GM23338 (cell line): Measurements from ENCODE around the gene BCOR. TPM values are rescaled to one million over a fixed set of nuclear protein-coding genes. Genes with fewer than 3 reads are reported as not detected.

ENCODE experiments used
- ATAC-seq: fragments of 200-7000 bp; cut with Tn5 transposase; 3 replicates; pipeline ENCODE4 v1.9.1; 2020
- DNase-seq: peaks from one replicate; pipeline ENCODE4 v3.0.0-alpha.2; 2015; ENCODE audit warnings: low spot score
- H2AFZ ChIP-seq: fragments of 200-600 bp; sonication (generic); 2 replicates; pipeline ENCODE4 v1.8.0; 2016; ENCODE audit warnings: antibody characterized with exemption, mild to moderate bottlenecking, moderate library complexity
- H3F3A ChIP-seq: fragments of 200-600 bp; sonication (generic); replicated peaks from 2 replicates; pipeline ENCODE4 v1.8.0; 2017; ENCODE audit warnings: antibody characterized with exemption, mixed run types, low read depth
- H3K27ac ChIP-seq: fragments of 200-600 bp; sonication (generic); 2 replicates; pipeline ENCODE4 v1.6.1; 2016; ENCODE audit warnings: low read depth
- H3K27me3 ChIP-seq: fragments of 200-600 bp; sonication (generic); 2 replicates; pipeline ENCODE4 v1.8.0; 2016; ENCODE audit warnings: mild to moderate bottlenecking, mixed run types, moderate library complexity; ENCODE audit not compliant: insufficient read depth
- H3K36me3 ChIP-seq: fragments of 200-600 bp; sonication (generic); 2 replicates; pipeline ENCODE4 v1.8.0; 2016; ENCODE audit warnings: mild to moderate bottlenecking; ENCODE audit not compliant: insufficient read depth
- H3K4me1 ChIP-seq: fragments of 200-600 bp; sonication (generic); 2 replicates; pipeline ENCODE4 v1.8.0; 2016; ENCODE audit warnings: mild to moderate bottlenecking, moderate library complexity; ENCODE audit not compliant: insufficient read depth
- H3K4me2 ChIP-seq: fragments of 200-600 bp; sonication (generic); 2 replicates; pipeline ENCODE4 v1.7.1; 2017; ENCODE audit warnings: mixed run types
- H3K4me3 ChIP-seq: fragments of 200-600 bp; sonication (generic); 2 replicates; pipeline ENCODE4 v1.6.1; 2016; ENCODE audit warnings: mixed run types
- H3K79me2 ChIP-seq: fragments of 200-600 bp; sonication (generic); replicated peaks from 2 replicates; pipeline ENCODE4 v1.8.0; 2017; ENCODE audit warnings: mild to moderate bottlenecking; ENCODE audit not compliant: insufficient read depth
- H3K9me2 ChIP-seq: fragments of 200-600 bp; sonication (generic); 2 replicates; pipeline ENCODE4 v1.8.0; 2017; ENCODE audit not compliant: insufficient read depth
- H4K20me1 ChIP-seq: fragments of 200-600 bp; sonication (generic); replicated peaks from 2 replicates; pipeline ENCODE4 v1.8.0; 2017; ENCODE audit warnings: mild to moderate bottlenecking; ENCODE audit not compliant: insufficient read depth
- H3K27ac Mint-ChIP-seq: 2 replicates; pipeline ENCODE4 v1.8.0; 2020; ENCODE audit warnings: inconsistent platforms, mild to moderate bottlenecking, moderate library complexity, mixed read lengths
- H3K27me3 Mint-ChIP-seq: 3 replicates; pipeline ENCODE4 v1.8.0; 2022; ENCODE audit warnings: low read depth, mild to moderate bottlenecking, moderate library complexity, mixed read lengths, inconsistent platforms; ENCODE audit not compliant: insufficient read depth, poor library complexity
- H3K36me3 Mint-ChIP-seq: 3 replicates; pipeline ENCODE4 v1.8.0; 2021; ENCODE audit warnings: low read depth, mild to moderate bottlenecking, inconsistent platforms, moderate library complexity, mixed read lengths
- H3K4me1 Mint-ChIP-seq: 3 replicates; pipeline ENCODE4 v1.8.0; 2020; ENCODE audit warnings: mild to moderate bottlenecking, inconsistent platforms, mixed read lengths
- H3K4me3 Mint-ChIP-seq: 3 replicates; pipeline ENCODE4 v1.8.0; 2021; ENCODE audit warnings: moderate library complexity, mild to moderate bottlenecking, inconsistent platforms, mixed read lengths
- H3K9me3 Mint-ChIP-seq: 3 replicates; pipeline ENCODE4 v1.8.0; 2020; ENCODE audit warnings: moderate library complexity, mild to moderate bottlenecking, inconsistent platforms, mixed read lengths
- EZH2 ChIP-seq: fragments of 200-600 bp; sonication (generic); IDR thresholded peaks from one replicate; pipeline ENCODE4 v1.8.0; 2017; ENCODE audit warnings: antibody characterized with exemption, mild to moderate bottlenecking, low read depth; ENCODE audit not compliant: unreplicated experiment
- EZH2phosphoT487 ChIP-seq: fragments of 200-600 bp; sonication (generic); IDR thresholded peaks from one replicate; pipeline ENCODE4 v1.8.1; 2018; ENCODE audit warnings: antibody characterized with exemption; ENCODE audit not compliant: unreplicated experiment
- JUNB ChIP-seq: IDR thresholded peaks from one replicate; pipeline ENCODE4 v1.6.1; 2016; ENCODE audit warnings: antibody characterized with exemption; ENCODE audit not compliant: unreplicated experiment
- NANOG ChIP-seq: IDR thresholded peaks from 2 replicates; pipeline ENCODE4 v1.6.1; 2016; ENCODE audit warnings: antibody characterized with exemption, borderline replicate concordance
- POLR2AphosphoS5 ChIP-seq: IDR thresholded peaks from 2 replicates; pipeline ENCODE4 v1.6.1; 2016; ENCODE audit warnings: antibody characterized with exemption, low read depth
- STAT1 ChIP-seq: IDR thresholded peaks from one replicate; pipeline ENCODE4 v1.6.1; 2016; ENCODE audit warnings: antibody characterized with exemption; ENCODE audit not compliant: unreplicated experiment
- ZNF114 ChIP-seq: fragments of 250-450 bp; sonication (Bioruptor Pico); IDR thresholded peaks from 2 replicates; pipeline ENCODE4 v1.5.0; 2020; ENCODE audit warnings: mild to moderate bottlenecking, moderate library complexity
- ZNF331 ChIP-seq: fragments of 250-450 bp; sonication (Bioruptor Pico); IDR thresholded peaks from 2 replicates; pipeline ENCODE4 v1.5.0; 2020; ENCODE audit warnings: low read depth, mild to moderate bottlenecking, moderate library complexity
- polyA plus RNA-seq: library from polyadenylated mRNA; unstranded; fragments of >200 nt; fragmentation: Nextera tagmentation; extraction: Ambion mirVana; gene quantifications from 2 replicates; pipeline ENCODE4 v1.2.1, GENCODE V29; 2016
- total RNA-seq: library from RNA; depleted of rRNA; stranded (reverse); fragments of >200 nt; shearing (Covaris generic); gene quantifications from 2 replicates; pipeline ENCODE4 v1.2.3, GENCODE V29; 2014
- TF ChIP-seq, protein P1 (sequence below): fragments of 250-450 bp; sonication (Bioruptor Pico); IDR thresholded peaks from 2 replicates; pipeline ENCODE4 v1.5.0; 2020; ENCODE audit warnings: mild to moderate bottlenecking, moderate library complexity
- TF ChIP-seq, protein P2 (sequence below): IDR thresholded peaks from one replicate; pipeline ENCODE4 v1.6.1; 2018; ENCODE audit warnings: antibody characterized with exemption; ENCODE audit not compliant: unreplicated experiment

Gene BCOR
- total and polyA plus RNA-seq, 2 experiments from 2014 or later: 25.5 to 60.8 TPM

DNA sequence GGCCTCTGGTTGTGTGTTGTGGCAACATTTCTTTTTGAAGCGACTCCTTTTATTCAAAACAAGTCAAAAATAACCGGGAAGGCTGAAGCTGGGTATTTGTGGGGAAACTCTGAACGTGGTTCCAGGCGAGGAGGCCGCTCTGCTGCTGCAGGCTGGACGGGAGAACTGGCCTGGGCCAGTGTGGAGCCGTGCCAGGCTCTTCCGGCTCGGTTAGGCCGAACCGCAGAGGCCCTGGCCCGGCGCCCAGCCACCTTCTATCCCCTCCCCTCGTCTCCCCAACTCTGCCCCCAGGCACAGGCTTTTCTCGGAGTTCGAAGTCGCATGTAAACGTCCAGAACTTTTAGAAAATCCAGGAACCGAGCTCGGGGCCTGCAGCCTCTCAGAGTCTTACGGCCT lies 2.4 kb upstream of the BCOR start:
- H3K27ac Mint-ChIP-seq: no peak overlapping the region
- peak overlapping the region; percentile 63 for H3K4me3 ChIP-seq
- H3K4me1 Mint-ChIP-seq: peaks cover 19% of the 10 kb centered on the region
- H3K27me3 ChIP-seq: peaks cover 59% of the 10 kb centered on the region
- DNase-seq (no peak), ATAC-seq (peak; percentile 3)
- peak overlapping the region; percentile 85 for H3K4me2 ChIP-seq
- TF ChIP-seq EZH2 (no peak), NANOG (no peak), JUNB (no peak), POLR2AphosphoS5 (no peak), ZNF331 (CRISPR knock-in tag) (no peak), STAT1 (no peak), EZH2phosphoT487 (no peak), ZNF114 (no peak)
- TF ChIP-seq, protein P1, sequence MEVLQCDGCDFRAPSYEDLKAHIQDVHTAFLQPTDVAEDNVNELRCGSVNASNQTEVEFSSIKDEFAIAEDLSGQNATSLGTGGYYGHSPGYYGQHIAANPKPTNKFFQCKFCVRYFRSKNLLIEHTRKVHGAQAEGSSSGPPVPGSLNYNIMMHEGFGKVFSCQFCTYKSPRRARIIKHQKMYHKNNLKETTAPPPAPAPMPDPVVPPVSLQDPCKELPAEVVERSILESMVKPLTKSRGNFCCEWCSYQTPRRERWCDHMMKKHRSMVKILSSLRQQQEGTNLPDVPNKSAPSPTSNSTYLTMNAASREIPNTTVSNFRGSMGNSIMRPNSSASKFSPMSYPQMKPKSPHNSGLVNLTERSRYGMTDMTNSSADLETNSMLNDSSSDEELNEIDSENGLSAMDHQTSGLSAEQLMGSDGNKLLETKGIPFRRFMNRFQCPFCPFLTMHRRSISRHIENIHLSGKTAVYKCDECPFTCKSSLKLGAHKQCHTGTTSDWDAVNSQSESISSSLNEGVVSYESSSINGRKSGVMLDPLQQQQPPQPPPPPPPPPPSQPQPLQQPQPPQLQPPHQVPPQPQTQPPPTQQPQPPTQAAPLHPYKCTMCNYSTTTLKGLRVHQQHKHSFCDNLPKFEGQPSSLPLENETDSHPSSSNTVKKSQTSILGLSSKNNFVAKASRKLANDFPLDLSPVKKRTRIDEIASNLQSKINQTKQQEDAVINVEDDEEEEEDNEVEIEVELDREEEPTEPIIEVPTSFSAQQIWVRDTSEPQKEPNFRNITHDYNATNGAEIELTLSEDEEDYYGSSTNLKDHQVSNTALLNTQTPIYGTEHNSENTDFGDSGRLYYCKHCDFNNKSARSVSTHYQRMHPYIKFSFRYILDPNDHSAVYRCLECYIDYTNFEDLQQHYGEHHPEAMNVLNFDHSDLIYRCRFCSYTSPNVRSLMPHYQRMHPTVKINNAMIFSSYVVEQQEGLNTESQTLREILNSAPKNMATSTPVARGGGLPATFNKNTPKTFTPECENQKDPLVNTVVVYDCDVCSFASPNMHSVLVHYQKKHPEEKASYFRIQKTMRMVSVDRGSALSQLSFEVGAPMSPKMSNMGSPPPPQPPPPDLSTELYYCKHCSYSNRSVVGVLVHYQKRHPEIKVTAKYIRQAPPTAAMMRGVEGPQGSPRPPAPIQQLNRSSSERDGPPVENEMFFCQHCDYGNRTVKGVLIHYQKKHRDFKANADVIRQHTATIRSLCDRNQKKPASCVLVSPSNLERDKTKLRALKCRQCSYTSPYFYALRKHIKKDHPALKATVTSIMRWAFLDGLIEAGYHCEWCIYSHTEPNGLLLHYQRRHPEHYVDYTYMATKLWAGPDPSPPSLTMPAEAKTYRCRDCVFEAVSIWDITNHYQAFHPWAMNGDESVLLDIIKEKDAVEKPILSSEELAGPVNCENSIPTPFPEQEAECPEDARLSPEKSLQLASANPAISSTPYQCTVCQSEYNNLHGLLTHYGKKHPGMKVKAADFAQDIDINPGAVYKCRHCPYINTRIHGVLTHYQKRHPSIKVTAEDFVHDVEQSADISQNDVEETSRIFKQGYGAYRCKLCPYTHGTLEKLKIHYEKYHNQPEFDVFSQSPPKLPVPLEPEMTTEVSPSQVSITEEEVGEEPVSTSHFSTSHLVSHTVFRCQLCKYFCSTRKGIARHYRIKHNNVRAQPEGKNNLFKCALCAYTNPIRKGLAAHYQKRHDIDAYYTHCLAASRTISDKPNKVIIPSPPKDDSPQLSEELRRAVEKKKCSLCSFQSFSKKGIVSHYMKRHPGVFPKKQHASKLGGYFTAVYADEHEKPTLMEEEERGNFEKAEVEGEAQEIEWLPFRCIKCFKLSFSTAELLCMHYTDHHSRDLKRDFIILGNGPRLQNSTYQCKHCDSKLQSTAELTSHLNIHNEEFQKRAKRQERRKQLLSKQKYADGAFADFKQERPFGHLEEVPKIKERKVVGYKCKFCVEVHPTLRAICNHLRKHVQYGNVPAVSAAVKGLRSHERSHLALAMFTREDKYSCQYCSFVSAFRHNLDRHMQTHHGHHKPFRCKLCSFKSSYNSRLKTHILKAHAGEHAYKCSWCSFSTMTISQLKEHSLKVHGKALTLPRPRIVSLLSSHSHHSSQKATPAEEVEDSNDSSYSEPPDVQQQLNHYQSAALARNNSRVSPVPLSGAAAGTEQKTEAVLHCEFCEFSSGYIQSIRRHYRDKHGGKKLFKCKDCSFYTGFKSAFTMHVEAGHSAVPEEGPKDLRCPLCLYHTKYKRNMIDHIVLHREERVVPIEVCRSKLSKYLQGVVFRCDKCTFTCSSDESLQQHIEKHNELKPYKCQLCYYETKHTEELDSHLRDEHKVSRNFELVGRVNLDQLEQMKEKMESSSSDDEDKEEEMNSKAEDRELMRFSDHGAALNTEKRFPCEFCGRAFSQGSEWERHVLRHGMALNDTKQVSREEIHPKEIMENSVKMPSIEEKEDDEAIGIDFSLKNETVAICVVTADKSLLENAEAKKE (CRISPR knock-in tag): no peak
- TF ChIP-seq, protein P2, sequence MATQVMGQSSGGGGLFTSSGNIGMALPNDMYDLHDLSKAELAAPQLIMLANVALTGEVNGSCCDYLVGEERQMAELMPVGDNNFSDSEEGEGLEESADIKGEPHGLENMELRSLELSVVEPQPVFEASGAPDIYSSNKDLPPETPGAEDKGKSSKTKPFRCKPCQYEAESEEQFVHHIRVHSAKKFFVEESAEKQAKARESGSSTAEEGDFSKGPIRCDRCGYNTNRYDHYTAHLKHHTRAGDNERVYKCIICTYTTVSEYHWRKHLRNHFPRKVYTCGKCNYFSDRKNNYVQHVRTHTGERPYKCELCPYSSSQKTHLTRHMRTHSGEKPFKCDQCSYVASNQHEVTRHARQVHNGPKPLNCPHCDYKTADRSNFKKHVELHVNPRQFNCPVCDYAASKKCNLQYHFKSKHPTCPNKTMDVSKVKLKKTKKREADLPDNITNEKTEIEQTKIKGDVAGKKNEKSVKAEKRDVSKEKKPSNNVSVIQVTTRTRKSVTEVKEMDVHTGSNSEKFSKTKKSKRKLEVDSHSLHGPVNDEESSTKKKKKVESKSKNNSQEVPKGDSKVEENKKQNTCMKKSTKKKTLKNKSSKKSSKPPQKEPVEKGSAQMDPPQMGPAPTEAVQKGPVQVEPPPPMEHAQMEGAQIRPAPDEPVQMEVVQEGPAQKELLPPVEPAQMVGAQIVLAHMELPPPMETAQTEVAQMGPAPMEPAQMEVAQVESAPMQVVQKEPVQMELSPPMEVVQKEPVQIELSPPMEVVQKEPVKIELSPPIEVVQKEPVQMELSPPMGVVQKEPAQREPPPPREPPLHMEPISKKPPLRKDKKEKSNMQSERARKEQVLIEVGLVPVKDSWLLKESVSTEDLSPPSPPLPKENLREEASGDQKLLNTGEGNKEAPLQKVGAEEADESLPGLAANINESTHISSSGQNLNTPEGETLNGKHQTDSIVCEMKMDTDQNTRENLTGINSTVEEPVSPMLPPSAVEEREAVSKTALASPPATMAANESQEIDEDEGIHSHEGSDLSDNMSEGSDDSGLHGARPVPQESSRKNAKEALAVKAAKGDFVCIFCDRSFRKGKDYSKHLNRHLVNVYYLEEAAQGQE: no peak
- no peaks in the 10 kb centered on the region for H3K9me2 ChIP-seq
- H3K36me3 Mint-ChIP-seq: peaks cover 2% of the 10 kb centered on the region; the same call in 1 of the 3 replicates
- H4K20me1 ChIP-seq: no peaks in the 10 kb centered on the region; the same call in 1 of the 2 replicates
- peaks cover 37% of the 10 kb centered on the region for H3K27me3 Mint-ChIP-seq
- H3K27ac ChIP-seq: no peak overlapping the region
- no peaks in the 10 kb centered on the region for H3K9me3 Mint-ChIP-seq
- H3K79me2 ChIP-seq: peaks cover 30% of the 10 kb centered on the region
- no peak overlapping the region for H2AFZ ChIP-seq
- H3K36me3 ChIP-seq: no peaks in the 10 kb centered on the region
- H3K4me3 Mint-ChIP-seq: peak overlapping the region; percentile 59
- 0 out of 2 replicates have a peak, but pooled peaks cover 4% of the 10 kb centered on the region for H3F3A ChIP-seq
- H3K4me1 ChIP-seq: peaks cover 28% of the 10 kb centered on the region
